ENCODE measurements around the gene ARRB1.

ARRB1 gene

GRCh38 chr11:75301601-75302345 lies 49.7 kb downstream of the ARRB1 start:
- FAIRE-seq (no peak), DNase-seq (ENCODE audit: insufficient read length) (no peak)
- TF ChIP-seq POLR2A (IDR thresholded peaks at IDR 0.05; ENCODE audit: low read depth, low read length) = no peak
- no peak for TF ChIP-seq POLR2AphosphoS5 (IDR thresholded peaks at IDR 0.05; ENCODE audit: low read depth, low read length)
- TF ChIP-seq TAF1 (IDR thresholded peaks at IDR 0.05; ENCODE audit: borderline replicate concordance, low read depth, low read length) = no peak

- FAIRE-seq (no peak), DNase-seq (ENCODE audit: insufficient read length) (no peak)
- no peak for TF ChIP-seq POLR2AphosphoS5 (IDR thresholded peaks at IDR 0.05; ENCODE audit: low read depth, low read length)
- no peak for TF ChIP-seq POLR2A (IDR thresholded peaks at IDR 0.05; ENCODE audit: low read depth, low read length)
- TF ChIP-seq TAF1 (IDR thresholded peaks at IDR 0.05; ENCODE audit: borderline replicate concordance, low read depth, low read length) = no peak
Measured at GRCh38 chr11:75301131-75301530, 50.3 kb downstream of the ARRB1 start.

- FAIRE-seq = no peak
- no peak for DNase-seq (ENCODE audit: insufficient read length)
- no peak for TF ChIP-seq TAF1 (IDR thresholded peaks at IDR 0.05; ENCODE audit: borderline replicate concordance, low read depth, low read length)
- no peak for TF ChIP-seq POLR2AphosphoS5 (IDR thresholded peaks at IDR 0.05; ENCODE audit: low read depth, low read length)
- TF ChIP-seq POLR2A (IDR thresholded peaks at IDR 0.05; ENCODE audit: low read depth, low read length) = no peak
Measured at GRCh38 chr11:75298976-75299260, 52.5 kb downstream of the ARRB1 start.

- DNase-seq (ENCODE audit: insufficient read length) (no peak), FAIRE-seq (no peak)
- TF ChIP-seq TAF1 (IDR thresholded peaks at IDR 0.05; ENCODE audit: borderline replicate concordance, low read depth, low read length) (no peak), POLR2A (IDR thresholded peaks at IDR 0.05; ENCODE audit: low read depth, low read length) (no peak), POLR2AphosphoS5 (IDR thresholded peaks at IDR 0.05; ENCODE audit: low read depth, low read length) (no peak)
Measured at GRCh38 chr11:75298191-75298975, 53.1 kb downstream of the ARRB1 start.

GRCh38 chr11:75293903-75294302 lies 57.6 kb downstream of the ARRB1 start:
- no peak for FAIRE-seq
- DNase-seq (ENCODE audit: insufficient read length) = no peak
- TF ChIP-seq POLR2A (IDR thresholded peaks at IDR 0.05; ENCODE audit: low read depth, low read length) (no peak), POLR2AphosphoS5 (IDR thresholded peaks at IDR 0.05; ENCODE audit: low read depth, low read length) (no peak), TAF1 (IDR thresholded peaks at IDR 0.05; ENCODE audit: borderline replicate concordance, low read depth, low read length) (no peak)

- TF ChIP-seq TAF1 (IDR thresholded peaks at IDR 0.05; ENCODE audit: borderline replicate concordance, low read depth, low read length) (no peak), POLR2AphosphoS5 (IDR thresholded peaks at IDR 0.05; ENCODE audit: low read depth, low read length) (no peak), POLR2A (IDR thresholded peaks at IDR 0.05; ENCODE audit: low read depth, low read length) (no peak)
- FAIRE-seq (no peak), DNase-seq (ENCODE audit: insufficient read length) (no peak)
Measured at GRCh38 chr11:75292943-75293342, 58.5 kb downstream of the ARRB1 start.

GRCh38 chr11:75291741-75292140 lies 59.7 kb downstream of the ARRB1 start:
- FAIRE-seq (no peak), DNase-seq (ENCODE audit: insufficient read length) (no peak)
- TF ChIP-seq POLR2A (IDR thresholded peaks at IDR 0.05; ENCODE audit: low read depth, low read length) = no peak
- TF ChIP-seq POLR2AphosphoS5 (IDR thresholded peaks at IDR 0.05; ENCODE audit: low read depth, low read length) = no peak
- TF ChIP-seq TAF1 (IDR thresholded peaks at IDR 0.05; ENCODE audit: borderline replicate concordance, low read depth, low read length) = no peak

GRCh38 chr11:75289919-75290318 lies 61.5 kb downstream of the ARRB1 start:
- DNase-seq (ENCODE audit: insufficient read length) (no peak), FAIRE-seq (no peak)
- no peak for TF ChIP-seq POLR2AphosphoS5 (IDR thresholded peaks at IDR 0.05; ENCODE audit: low read depth, low read length)
- no peak for TF ChIP-seq TAF1 (IDR thresholded peaks at IDR 0.05; ENCODE audit: borderline replicate concordance, low read depth, low read length)

GRCh38 chr11:75289511-75289760 lies 62.0 kb downstream of the ARRB1 start:
- no peak for TF ChIP-seq POLR2AphosphoS5 (IDR thresholded peaks at IDR 0.05; ENCODE audit: low read depth, low read length)
- no peak for TF ChIP-seq POLR2A (IDR thresholded peaks at IDR 0.05; ENCODE audit: low read depth, low read length)
- no peak for TF ChIP-seq TAF1 (IDR thresholded peaks at IDR 0.05; ENCODE audit: borderline replicate concordance, low read depth, low read length)
- DNase-seq (ENCODE audit: insufficient read length) = no peak
- no peak for FAIRE-seq

- TF ChIP-seq POLR2A (IDR thresholded peaks at IDR 0.05; ENCODE audit: low read depth, low read length) (no peak), TAF1 (IDR thresholded peaks at IDR 0.05; ENCODE audit: borderline replicate concordance, low read depth, low read length) (no peak), POLR2AphosphoS5 (IDR thresholded peaks at IDR 0.05; ENCODE audit: low read depth, low read length) (no peak)
- FAIRE-seq (no peak), DNase-seq (ENCODE audit: insufficient read length) (no peak)
Measured at GRCh38 chr11:75287579-75287978, 63.9 kb downstream of the ARRB1 start.

- TF ChIP-seq POLR2A (IDR thresholded peaks at IDR 0.05; ENCODE audit: low read depth, low read length) = no peak
- no peak for TF ChIP-seq POLR2AphosphoS5 (IDR thresholded peaks at IDR 0.05; ENCODE audit: low read depth, low read length)
- TF ChIP-seq TAF1 (IDR thresholded peaks at IDR 0.05; ENCODE audit: borderline replicate concordance, low read depth, low read length) = no peak
- DNase-seq (ENCODE audit: insufficient read length) (no peak), FAIRE-seq (no peak)
Measured at GRCh38 chr11:75286826-75287465, 64.5 kb downstream of the ARRB1 start.

Measured in GM12892 (cell line).